ENCODE measurements around the gene NTN1. TPM values are rescaled to one million over a fixed set of nuclear protein-coding genes. Genes with fewer than 3 reads are reported as not detected.

Gene NTN1
- total RNA-seq, 4 donors from 2014 or later: 74.3 to 211 (median 107) TPM

DNA sequence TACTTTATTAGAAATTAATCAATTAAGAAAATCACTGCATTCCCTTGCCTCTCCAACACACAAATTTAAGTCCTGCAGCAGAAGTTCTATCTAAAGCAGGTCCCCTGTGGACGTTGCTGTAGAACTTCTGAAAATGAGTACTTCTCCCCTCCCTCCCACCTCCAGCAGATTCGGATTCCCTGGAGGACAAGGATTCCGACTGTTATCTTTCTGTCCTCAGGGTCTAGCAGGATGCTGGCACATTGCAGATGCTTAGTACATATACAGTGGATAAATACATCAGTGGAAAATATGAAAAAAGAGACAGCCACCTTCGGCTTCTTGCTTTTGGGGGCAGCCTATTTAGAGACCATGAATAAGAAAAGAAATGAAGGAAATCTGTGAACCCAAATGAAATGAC, 32.1 kb downstream of the NTN1 start:
- H3K27me3 ChIP-seq: no peaks in the 10 kb centered on the region
- H3K9me3 ChIP-seq: peaks cover 0 to 9% (median 0%) of the 10 kb centered on the region in 3 donors
- no peak for TF ChIP-seq POLR2A (IDR thresholded peaks at IDR 0.05)
- TF ChIP-seq POLR2AphosphoS5 (IDR thresholded peaks at IDR 0.05): no peak
- TF ChIP-seq, protein P1, sequence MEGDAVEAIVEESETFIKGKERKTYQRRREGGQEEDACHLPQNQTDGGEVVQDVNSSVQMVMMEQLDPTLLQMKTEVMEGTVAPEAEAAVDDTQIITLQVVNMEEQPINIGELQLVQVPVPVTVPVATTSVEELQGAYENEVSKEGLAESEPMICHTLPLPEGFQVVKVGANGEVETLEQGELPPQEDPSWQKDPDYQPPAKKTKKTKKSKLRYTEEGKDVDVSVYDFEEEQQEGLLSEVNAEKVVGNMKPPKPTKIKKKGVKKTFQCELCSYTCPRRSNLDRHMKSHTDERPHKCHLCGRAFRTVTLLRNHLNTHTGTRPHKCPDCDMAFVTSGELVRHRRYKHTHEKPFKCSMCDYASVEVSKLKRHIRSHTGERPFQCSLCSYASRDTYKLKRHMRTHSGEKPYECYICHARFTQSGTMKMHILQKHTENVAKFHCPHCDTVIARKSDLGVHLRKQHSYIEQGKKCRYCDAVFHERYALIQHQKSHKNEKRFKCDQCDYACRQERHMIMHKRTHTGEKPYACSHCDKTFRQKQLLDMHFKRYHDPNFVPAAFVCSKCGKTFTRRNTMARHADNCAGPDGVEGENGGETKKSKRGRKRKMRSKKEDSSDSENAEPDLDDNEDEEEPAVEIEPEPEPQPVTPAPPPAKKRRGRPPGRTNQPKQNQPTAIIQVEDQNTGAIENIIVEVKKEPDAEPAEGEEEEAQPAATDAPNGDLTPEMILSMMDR (IDR thresholded peaks at IDR 0.05): no peak
- TF ChIP-seq EP300 (IDR thresholded peaks at IDR 0.05): no peak
- peaks cover 0 to 42% (median 6%) of the 10 kb centered on the region in 3 donors for H3K4me1 ChIP-seq
- no peak for ATAC-seq
- 86 to 89% methylated on average over 3 to 4 of the region's 4 CpGs for WGBS, 2 donors (ENCODE audit: low coverage in 1 of 2)
- H3K4me3 ChIP-seq: no peak overlapping the region
- H3K36me3 ChIP-seq: peaks cover 0 to 9% of the 10 kb centered on the region in 2 donors
- H3K27ac ChIP-seq: no peak overlapping the region

- Histone ChIP-seq H3K27ac (no peak overlapping the region), H3K4me3 (no peak overlapping the region), H3K4me1 (peaks cover 0 to 42% (median 6%) of the 10 kb centered on the region in 3 donors), H3K36me3 (peaks cover 0 to 9% of the 10 kb centered on the region in 2 donors), H3K27me3 (no peaks in the 10 kb centered on the region), H3K9me3 (peaks cover 0 to 9% (median 0%) of the 10 kb centered on the region in 3 donors)
- no peak for TF ChIP-seq EP300 (IDR thresholded peaks at IDR 0.05)
- TF ChIP-seq POLR2A (IDR thresholded peaks at IDR 0.05): no peak
- no peak for TF ChIP-seq POLR2AphosphoS5 (IDR thresholded peaks at IDR 0.05)
- TF ChIP-seq, protein P1 (IDR thresholded peaks at IDR 0.05): no peak
- ATAC-seq: no peak
- 80 to 88% methylated on average over 8 to 19 of the region's 27 CpGs for WGBS, 2 donors (ENCODE audit: low coverage in 1 of 2)
These were observed 33.0 kb downstream of the NTN1 start for GRCh38 chr17:9054126-9054975.

- Histone ChIP-seq H3K4me3 (no peak overlapping the region), H3K4me1 (peaks cover 0 to 40% (median 6%) of the 10 kb centered on the region in 3 donors), H3K27me3 (no peaks in the 10 kb centered on the region), H3K27ac (no peak overlapping the region), H3K9me3 (peaks cover 0 to 9% (median 0%) of the 10 kb centered on the region in 3 donors), H3K36me3 (peaks cover 0 to 9% of the 10 kb centered on the region in 2 donors)
- ATAC-seq: no peak
- TF ChIP-seq POLR2A (IDR thresholded peaks at IDR 0.05): no peak
- TF ChIP-seq EP300 (IDR thresholded peaks at IDR 0.05): no peak
- no peak for TF ChIP-seq POLR2AphosphoS5 (IDR thresholded peaks at IDR 0.05)
- TF ChIP-seq, protein P1 (IDR thresholded peaks at IDR 0.05): no peak
- 80 to 94% methylated on average over 3 of the region's 4 CpGs for WGBS, 2 donors (ENCODE audit: low coverage in 1 of 2)
These were observed 34.0 kb downstream of the NTN1 start for GRCh38 chr17:9055281-9055680.

DNA sequence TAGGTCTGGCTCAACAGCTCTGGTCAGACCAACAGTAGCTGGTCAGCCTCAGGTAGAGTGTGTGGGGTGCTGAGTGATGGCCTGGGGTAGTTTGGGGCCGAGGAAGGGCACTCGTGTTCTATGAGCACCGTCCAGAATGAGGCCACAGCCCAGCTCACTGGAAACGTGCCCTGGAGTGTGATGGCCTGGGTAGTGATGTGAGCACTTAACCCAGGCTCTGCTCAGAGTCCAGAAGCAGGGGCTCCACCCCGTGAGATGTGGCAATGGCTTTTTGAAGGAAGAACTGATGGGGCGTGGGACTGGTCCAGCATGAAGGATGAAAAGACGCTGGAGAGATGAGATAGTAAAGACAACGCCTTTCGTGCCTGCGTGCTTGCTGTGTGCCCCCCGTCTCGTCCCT, 35.3 kb downstream of the NTN1 start:
- 62% methylated on average over 4 of the region's 12 CpGs; no CpG with 5 or more reads in 1 of the 2 donors for WGBS, 2 donors (ENCODE audit: low coverage in 1 of 2)
- Histone ChIP-seq H3K27ac (peak overlapping the region in 2 of 4 donors; percentile 34 to 38), H3K4me3 (no peak overlapping the region), H3K36me3 (peaks cover 0 to 9% of the 10 kb centered on the region in 2 donors), H3K4me1 (peaks cover 0 to 40% (median 0%) of the 10 kb centered on the region in 3 donors), H3K27me3 (no peaks in the 10 kb centered on the region), H3K9me3 (peaks cover 0 to 9% (median 0%) of the 10 kb centered on the region in 3 donors)
- no peak for TF ChIP-seq POLR2AphosphoS5 (IDR thresholded peaks at IDR 0.05)
- TF ChIP-seq, protein P1 (IDR thresholded peaks at IDR 0.05): no peak
- no peak for TF ChIP-seq POLR2A (IDR thresholded peaks at IDR 0.05)
- no peak for TF ChIP-seq EP300 (IDR thresholded peaks at IDR 0.05)
- peak; percentile 84 for ATAC-seq

Data from gastroesophageal sphincter (tissue), 4 donors.